GM12801 (cell line): Measurements from ENCODE around the gene SNUPN.

Experiments used
- TF ChIP-seq, protein P1 (sequence below): IDR thresholded peaks from one replicate; pipeline ENCODE4 v1.5.1; 2011; ENCODE audit warnings: control low read depth; ENCODE audit not compliant: insufficient read length; ENCODE audit errors: extremely low read depth

The SNUPN gene

DNA sequence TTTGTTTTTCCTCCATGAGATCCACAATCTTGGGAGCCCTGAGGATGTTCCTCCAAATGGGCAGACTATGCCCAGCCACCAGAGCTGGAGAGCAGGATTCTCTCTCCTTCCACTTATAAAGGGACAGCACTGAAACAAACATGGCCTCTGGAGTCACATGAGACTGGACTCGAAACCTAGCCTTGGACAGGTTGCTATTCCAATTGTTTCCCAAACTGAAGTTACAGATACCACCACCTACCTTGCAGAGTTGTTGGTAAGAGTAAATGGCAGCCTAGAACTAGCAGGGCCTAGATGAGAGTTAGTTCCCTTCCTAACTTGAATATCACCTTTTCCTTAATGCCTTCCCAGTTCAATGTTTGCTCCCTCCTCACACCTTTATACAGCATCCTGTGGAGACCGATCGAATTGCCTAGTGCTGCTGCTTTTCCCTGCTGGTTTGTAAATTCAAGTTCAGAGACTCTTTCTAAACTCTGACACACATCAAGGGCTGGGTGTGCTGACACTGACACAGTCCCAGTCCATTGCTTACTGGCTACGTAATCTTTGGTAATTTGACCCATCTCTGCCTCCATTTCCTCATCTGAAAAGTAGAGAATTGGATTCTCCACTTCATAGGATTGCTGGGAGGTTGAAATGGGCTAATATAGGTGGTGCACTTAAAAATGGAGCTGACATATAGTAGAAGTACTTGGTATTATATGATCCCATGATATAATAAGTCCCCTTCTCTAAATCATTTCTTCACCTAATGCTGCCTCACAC lies 11.9 kb upstream of the SNUPN start:
- TF ChIP-seq, protein P1, sequence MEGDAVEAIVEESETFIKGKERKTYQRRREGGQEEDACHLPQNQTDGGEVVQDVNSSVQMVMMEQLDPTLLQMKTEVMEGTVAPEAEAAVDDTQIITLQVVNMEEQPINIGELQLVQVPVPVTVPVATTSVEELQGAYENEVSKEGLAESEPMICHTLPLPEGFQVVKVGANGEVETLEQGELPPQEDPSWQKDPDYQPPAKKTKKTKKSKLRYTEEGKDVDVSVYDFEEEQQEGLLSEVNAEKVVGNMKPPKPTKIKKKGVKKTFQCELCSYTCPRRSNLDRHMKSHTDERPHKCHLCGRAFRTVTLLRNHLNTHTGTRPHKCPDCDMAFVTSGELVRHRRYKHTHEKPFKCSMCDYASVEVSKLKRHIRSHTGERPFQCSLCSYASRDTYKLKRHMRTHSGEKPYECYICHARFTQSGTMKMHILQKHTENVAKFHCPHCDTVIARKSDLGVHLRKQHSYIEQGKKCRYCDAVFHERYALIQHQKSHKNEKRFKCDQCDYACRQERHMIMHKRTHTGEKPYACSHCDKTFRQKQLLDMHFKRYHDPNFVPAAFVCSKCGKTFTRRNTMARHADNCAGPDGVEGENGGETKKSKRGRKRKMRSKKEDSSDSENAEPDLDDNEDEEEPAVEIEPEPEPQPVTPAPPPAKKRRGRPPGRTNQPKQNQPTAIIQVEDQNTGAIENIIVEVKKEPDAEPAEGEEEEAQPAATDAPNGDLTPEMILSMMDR, result no peak

GRCh38 chr15:75636026-75636425 lies 10.5 kb upstream of the SNUPN start:
- TF ChIP-seq, protein P1, result no peak

GRCh38 chr15:75631935-75632334 lies 6.4 kb upstream of the SNUPN start:
- TF ChIP-seq, protein P1, result no peak

DNA sequence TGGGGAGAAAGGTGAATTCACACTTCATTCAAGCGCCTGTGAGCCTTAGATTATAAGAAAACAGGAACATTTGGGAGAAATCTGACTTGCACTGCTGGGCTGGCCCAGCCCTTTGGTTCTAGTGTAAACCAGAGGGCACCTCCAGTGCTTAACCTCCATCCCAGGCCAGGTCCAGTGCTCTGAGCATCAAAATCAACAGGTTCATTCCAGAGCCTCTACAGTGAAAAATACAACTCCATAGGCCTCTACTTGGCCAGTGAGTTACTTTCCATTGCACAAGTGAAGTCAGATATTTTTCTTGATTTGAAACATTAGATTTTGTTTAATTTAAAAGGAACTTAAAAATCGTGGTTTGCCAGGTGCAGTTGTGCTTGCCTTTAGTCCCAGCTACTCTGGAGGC lies 3.0 kb downstream of the SNUPN start:
- TF ChIP-seq, protein P1, result no peak

DNA sequence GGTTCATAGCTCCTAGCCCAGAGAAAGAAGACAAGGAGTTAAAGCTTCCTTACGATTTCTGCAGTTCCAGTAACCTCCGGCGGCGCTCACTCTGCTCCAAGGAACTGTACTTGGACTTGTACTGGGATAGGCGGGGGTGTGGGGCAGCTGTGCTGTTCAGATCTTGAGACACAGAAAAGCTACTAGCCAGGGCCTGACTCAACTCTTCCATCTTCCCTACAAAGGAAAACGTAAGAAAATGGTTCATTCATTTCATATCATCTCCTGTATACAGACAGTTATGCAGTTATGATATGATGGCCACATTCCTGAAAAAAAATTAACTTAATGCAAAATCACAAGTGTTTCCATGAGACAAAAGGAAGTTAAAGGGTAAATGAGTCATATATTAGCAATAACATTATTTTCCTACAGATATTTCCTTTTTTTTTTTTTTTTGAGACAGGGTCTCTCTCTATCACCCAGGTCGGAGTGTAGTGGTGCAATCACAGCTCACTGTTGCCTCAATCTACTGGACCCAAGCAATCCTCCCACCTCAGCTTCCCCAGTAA lies 4.6 kb downstream of the SNUPN start:
- TF ChIP-seq, protein P1, result no peak

DNA sequence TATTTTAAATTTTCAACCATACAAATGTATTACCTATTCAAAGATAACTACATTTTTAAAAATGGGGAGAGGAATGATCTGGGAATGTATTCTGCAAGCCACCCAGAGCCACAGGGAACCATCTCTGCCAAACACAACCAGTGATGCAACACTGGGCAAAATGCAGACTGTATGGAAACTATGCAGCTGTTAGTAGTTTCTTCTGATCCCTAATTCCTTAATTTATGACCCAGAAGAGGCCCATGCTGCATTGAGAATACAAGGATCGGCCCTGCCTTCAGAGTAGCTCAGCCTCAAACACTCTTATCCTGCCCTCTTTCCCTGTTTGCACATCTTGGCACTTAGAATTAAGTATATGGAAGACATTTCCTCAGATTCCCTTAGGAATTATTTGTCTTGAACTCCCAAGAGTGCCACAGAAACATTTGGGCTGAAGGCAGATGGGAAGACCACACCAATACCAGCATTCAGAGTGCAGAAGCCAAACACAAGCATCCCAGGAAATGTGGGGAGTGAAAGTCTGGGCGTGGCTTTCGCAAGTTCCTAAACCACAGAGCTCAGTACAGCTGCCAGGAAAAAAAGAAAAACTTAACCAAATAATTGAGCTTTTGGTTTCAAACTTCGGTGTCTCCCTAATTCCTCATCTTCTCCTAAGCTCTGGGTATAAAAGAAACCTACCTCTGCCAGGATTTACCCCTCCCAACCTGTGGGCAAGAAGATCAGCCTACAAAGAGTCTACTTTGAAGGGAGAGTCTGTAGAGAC lies 5.3 kb downstream of the SNUPN start:
- TF ChIP-seq, protein P1, result no peak

GRCh38 chr15:75616766-75617165 lies 8.8 kb downstream of the SNUPN start:
- TF ChIP-seq, protein P1, result no peak
